IPS-NIHi7 (cell line): ENCODE measurements around the gene ANKRD13A.
A peak's percentile ranks its signal among the peaks of the same experiment; 100 is the strongest.
"Not testable (repeated sequence)": the region's sequence is repeated elsewhere in the genome, so short reads cannot be mapped to it uniquely, and the experiment has no call there.

Source experiments
- DNase-seq: peaks from one replicate; pipeline ENCODE4 v3.0.0; 2012; ENCODE audit warnings: mixed read lengths; ENCODE audit errors: extremely low spot score

ANKRD13A gene

GRCh38 chr12:110079477-110080400, 80.5 kb downstream of the ANKRD13A start:
- peak; percentile 22 for DNase-seq

GRCh38 chr12:110080410-110080809, 81.2 kb downstream of the ANKRD13A start:
- no peak for DNase-seq

GRCh38 chr12:110084314-110085015, 85.2 kb downstream of the ANKRD13A start:
- no peak for DNase-seq

GRCh38 chr12:110088216-110088615, 89.0 kb downstream of the ANKRD13A start:
- not testable (repeated sequence) for DNase-seq

GRCh38 chr12:110088936-110089335, 89.7 kb downstream of the ANKRD13A start:
- no peak for DNase-seq
